ENCODE measurements around the gene CLPSL2.

The CLPSL2 gene

GRCh38 chr6:35777356-35778102, 1.1 kb downstream of the CLPSL2 start:
- in situ Hi-C loops (cut with HindIII; ENCODE audit: low pct_ligation_motif_present, low pct_unique_long_range_greater_than_20kb, low sequenced_read_pairs) = no loop called here
- no peak for DNase-seq

- in situ Hi-C loops (cut with HindIII; ENCODE audit: low pct_ligation_motif_present, low pct_unique_long_range_greater_than_20kb, low sequenced_read_pairs) = no loop called here
These were observed 2.0 kb downstream of the CLPSL2 start for GRCh38 chr6:35778437-35778836.

GRCh38 chr6:35780719-35781118, 4.3 kb downstream of the CLPSL2 start, which contains the start of gene CLPSL1:
TSS of gene CLPSL1 (plus strand) at chr6:35781019. CDS start at chr6:35781111, 92 bp downstream.
- in situ Hi-C loops (cut with HindIII; ENCODE audit: low pct_ligation_motif_present, low pct_unique_long_range_greater_than_20kb, low sequenced_read_pairs) = no loop called here
- DNase-seq = no peak

More at GRCh38 chr6:35778437-35778836, 2.0 kb downstream of the CLPSL2 start:
- DNase-seq = no peak

- in situ Hi-C loops (cut with HindIII; ENCODE audit: low pct_ligation_motif_present, low pct_unique_long_range_greater_than_20kb, low sequenced_read_pairs) = no loop called here
- DNase-seq = no peak
These were observed 4.9 kb downstream of the CLPSL2 start for GRCh38 chr6:35781290-35781689.

- DNase-seq = no peak
- in situ Hi-C loops (cut with HindIII; ENCODE audit: low pct_ligation_motif_present, low pct_unique_long_range_greater_than_20kb, low sequenced_read_pairs) = no loop called here
These were observed 6.0 kb downstream of the CLPSL2 start for GRCh38 chr6:35782424-35782823.

- DNase-seq = no peak
- in situ Hi-C loops (cut with HindIII; ENCODE audit: low pct_ligation_motif_present, low pct_unique_long_range_greater_than_20kb, low sequenced_read_pairs) = no loop called here
These were observed 7.8 kb downstream of the CLPSL2 start for GRCh38 chr6:35784200-35784599.

GRCh38 chr6:35786272-35786671, 9.9 kb downstream of the CLPSL2 start:
- in situ Hi-C loops (cut with HindIII; ENCODE audit: low pct_ligation_motif_present, low pct_unique_long_range_greater_than_20kb, low sequenced_read_pairs) = no loop called here
- DNase-seq = no peak

GRCh38 chr6:35786810-35787209, 10.4 kb downstream of the CLPSL2 start:
- in situ Hi-C loops (cut with HindIII; ENCODE audit: low pct_ligation_motif_present, low pct_unique_long_range_greater_than_20kb, low sequenced_read_pairs) = no loop called here
- peak; percentile 25 for DNase-seq

- no peak for DNase-seq
- in situ Hi-C loops (cut with HindIII; ENCODE audit: low pct_ligation_motif_present, low pct_unique_long_range_greater_than_20kb, low sequenced_read_pairs) = no loop called here
These were observed 11.1 kb downstream of the CLPSL2 start for GRCh38 chr6:35787266-35788218.

GRCh38 chr6:35788423-35788982, 12.1 kb downstream of the CLPSL2 start:
- no peak for DNase-seq
- in situ Hi-C loops (cut with HindIII; ENCODE audit: low pct_ligation_motif_present, low pct_unique_long_range_greater_than_20kb, low sequenced_read_pairs) = no loop called here

GRCh38 chr6:35790683-35791082, 14.3 kb downstream of the CLPSL2 start:
- DNase-seq = no peak
- in situ Hi-C loops (cut with HindIII; ENCODE audit: low pct_ligation_motif_present, low pct_unique_long_range_greater_than_20kb, low sequenced_read_pairs) = no loop called here

GRCh38 chr6:35794536-35795452, 18.4 kb downstream of the CLPSL2 start:
- in situ Hi-C loops (cut with HindIII; ENCODE audit: low pct_ligation_motif_present, low pct_unique_long_range_greater_than_20kb, low sequenced_read_pairs) = no loop called here
- DNase-seq = no peak

GRCh38 chr6:35795453-35796071, 19.2 kb downstream of the CLPSL2 start:
- DNase-seq = no peak
- in situ Hi-C loops (cut with HindIII; ENCODE audit: low pct_ligation_motif_present, low pct_unique_long_range_greater_than_20kb, low sequenced_read_pairs) = no loop called here

- no peak for DNase-seq
- in situ Hi-C loops (cut with HindIII; ENCODE audit: low pct_ligation_motif_present, low pct_unique_long_range_greater_than_20kb, low sequenced_read_pairs) = no loop called here
These were observed 19.8 kb downstream of the CLPSL2 start for GRCh38 chr6:35796236-35796635.

GRCh38 chr6:35797837-35798526, 21.6 kb downstream of the CLPSL2 start:
- in situ Hi-C loops (cut with HindIII; ENCODE audit: low pct_ligation_motif_present, low pct_unique_long_range_greater_than_20kb, low sequenced_read_pairs) = no loop called here

GRCh38 chr6:35798706-35799105, 22.3 kb downstream of the CLPSL2 start:
- in situ Hi-C loops (cut with HindIII; ENCODE audit: low pct_ligation_motif_present, low pct_unique_long_range_greater_than_20kb, low sequenced_read_pairs) = no loop called here

More at GRCh38 chr6:35797837-35798526, 21.6 kb downstream of the CLPSL2 start:
- DNase-seq = no peak

GRCh38 chr6:35801148-35801547, 24.8 kb downstream of the CLPSL2 start:
- in situ Hi-C loops (cut with HindIII; ENCODE audit: low pct_ligation_motif_present, low pct_unique_long_range_greater_than_20kb, low sequenced_read_pairs) = no loop called here
- DNase-seq = no peak

More at GRCh38 chr6:35798706-35799105, 22.3 kb downstream of the CLPSL2 start:
- DNase-seq = no peak
